ENCODE results near the gene RSPH9. TPM values are rescaled to one million over a fixed set of nuclear protein-coding genes. Genes with fewer than 3 reads are reported as not detected.

The RSPH9 gene
- polyA plus RNA-seq, 1 experiment, result 0.77 TPM

DNA sequence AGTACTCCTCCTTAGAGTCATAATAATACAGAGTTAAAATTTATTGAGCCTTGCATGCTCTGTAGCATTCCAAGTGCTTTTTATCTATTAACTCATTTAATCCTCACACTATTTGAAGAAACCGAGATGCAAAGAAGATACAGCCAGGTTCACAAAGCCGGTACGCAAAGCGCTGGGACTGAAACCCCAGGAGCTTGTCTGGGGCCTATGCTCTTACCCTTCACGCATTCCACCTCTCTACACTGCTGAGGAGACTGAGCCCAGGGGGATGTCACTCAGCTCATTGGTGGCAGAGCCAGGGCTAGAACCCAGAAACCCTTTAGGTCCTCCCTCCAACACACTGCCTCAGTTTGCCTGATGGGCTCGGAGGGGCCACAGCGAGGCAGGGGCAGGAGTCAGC lies 62.4 kb downstream of the RSPH9 start:
- DNase-seq (ENCODE audit: low read depth), result no peak
- CTCF ChIA-PET, result no interaction called here
- TF ChIP-seq, protein P1, sequence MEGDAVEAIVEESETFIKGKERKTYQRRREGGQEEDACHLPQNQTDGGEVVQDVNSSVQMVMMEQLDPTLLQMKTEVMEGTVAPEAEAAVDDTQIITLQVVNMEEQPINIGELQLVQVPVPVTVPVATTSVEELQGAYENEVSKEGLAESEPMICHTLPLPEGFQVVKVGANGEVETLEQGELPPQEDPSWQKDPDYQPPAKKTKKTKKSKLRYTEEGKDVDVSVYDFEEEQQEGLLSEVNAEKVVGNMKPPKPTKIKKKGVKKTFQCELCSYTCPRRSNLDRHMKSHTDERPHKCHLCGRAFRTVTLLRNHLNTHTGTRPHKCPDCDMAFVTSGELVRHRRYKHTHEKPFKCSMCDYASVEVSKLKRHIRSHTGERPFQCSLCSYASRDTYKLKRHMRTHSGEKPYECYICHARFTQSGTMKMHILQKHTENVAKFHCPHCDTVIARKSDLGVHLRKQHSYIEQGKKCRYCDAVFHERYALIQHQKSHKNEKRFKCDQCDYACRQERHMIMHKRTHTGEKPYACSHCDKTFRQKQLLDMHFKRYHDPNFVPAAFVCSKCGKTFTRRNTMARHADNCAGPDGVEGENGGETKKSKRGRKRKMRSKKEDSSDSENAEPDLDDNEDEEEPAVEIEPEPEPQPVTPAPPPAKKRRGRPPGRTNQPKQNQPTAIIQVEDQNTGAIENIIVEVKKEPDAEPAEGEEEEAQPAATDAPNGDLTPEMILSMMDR (IDR thresholded peaks at IDR 0.05; ENCODE audit: insufficient read depth, low read depth, low read length), result no peak
- peaks cover 1% of the 10 kb centered on the region; the same call in 1 of the 2 replicates for H3K27me3 ChIP-seq (ENCODE audit: control insufficient read depth, insufficient read depth, low read length)
- H3K4me3 ChIP-seq (ENCODE audit: low read depth, low read length), result no peak overlapping the region
- H3K36me3 ChIP-seq (ENCODE audit: control insufficient read depth, insufficient read depth, low read length), result no peaks in the 10 kb centered on the region
- POLR2A ChIA-PET, result no interaction called here

DNA sequence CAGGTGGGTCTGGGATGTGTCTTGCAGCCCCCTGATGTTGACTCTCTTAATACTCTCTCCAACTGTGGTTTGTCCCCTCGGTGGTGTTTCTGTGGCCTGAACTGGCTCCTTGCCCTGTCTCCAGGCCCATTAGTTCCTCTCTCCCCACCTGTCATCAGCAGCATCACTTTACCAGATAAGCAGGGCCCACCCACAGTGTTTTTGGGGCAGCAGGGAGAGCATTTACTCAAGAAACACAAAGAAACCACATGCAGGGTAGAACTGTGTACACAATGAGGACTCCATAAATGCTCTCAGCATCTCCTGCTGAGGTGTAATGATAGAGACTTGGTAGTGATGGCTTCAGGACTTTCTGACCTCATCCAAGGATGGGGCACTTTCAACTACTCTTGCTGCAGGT lies 62.9 kb downstream of the RSPH9 start:
- CTCF ChIA-PET, result interaction anchor here (1.2 kb wide), 1 partner anchor 18 kb away, joined by 3 read pairs; no protein-coding TSS in a partner anchor
- Histone ChIP-seq H3K36me3 (ENCODE audit: control insufficient read depth, insufficient read depth, low read length) (no peaks in the 10 kb centered on the region), H3K27me3 (ENCODE audit: control insufficient read depth, insufficient read depth, low read length) (peaks cover 1% of the 10 kb centered on the region; the same call in 1 of the 2 replicates), H3K4me3 (ENCODE audit: low read depth, low read length) (no peak overlapping the region)
- no peak for DNase-seq (ENCODE audit: low read depth)
- TF ChIP-seq, protein P1 (IDR thresholded peaks at IDR 0.05; ENCODE audit: insufficient read depth, low read depth, low read length), result no peak
- POLR2A ChIA-PET, result no interaction called here

DNA sequence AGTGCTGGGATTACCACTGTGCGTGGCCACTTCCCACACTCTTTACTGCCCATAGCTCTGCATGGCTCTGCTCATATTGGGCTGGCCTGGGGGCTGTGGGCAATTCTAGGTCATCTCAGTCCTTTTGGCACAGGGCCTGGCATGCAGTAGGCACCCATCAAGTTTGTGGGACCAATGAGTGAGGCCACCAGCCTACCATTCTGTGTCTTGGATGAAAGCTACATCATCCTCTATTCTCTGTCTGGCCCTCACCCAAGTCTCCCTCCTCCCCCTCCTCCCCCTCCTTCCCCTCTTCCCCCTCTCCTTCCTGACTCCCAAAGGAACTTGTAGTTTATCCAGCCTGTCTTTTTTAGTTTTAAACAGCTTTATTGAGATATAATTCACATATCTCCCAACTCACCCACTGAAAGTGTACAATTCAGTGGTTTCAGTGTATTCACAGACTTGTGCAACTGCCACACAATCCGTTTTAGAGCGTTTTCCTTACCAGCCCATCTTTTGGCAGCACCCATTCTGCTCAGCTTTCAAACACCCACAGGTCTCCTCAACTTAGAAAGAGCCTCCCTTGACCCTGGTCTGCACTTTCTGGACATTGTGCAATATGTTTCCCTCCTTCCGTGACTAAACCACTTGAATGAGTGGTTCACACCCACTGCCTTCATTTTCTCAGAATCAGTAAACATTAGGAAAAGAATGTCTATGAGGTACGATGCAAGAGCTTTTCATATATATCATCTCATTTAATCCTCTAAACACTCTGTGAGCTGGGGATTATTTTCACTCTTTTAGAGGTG lies 64.2 kb downstream of the RSPH9 start:
- ChIA-PET POLR2A (no interaction called here), CTCF (interaction anchor here (0.8 to 1.5 kb wide), 5 partner anchors 13 to 365 kb away, joined by 3 to 7 read pairs (median 4); no protein-coding TSS in a partner anchor)
- DNase-seq (ENCODE audit: low read depth), result peak; percentile 44
- Histone ChIP-seq H3K4me3 (ENCODE audit: low read depth, low read length) (no peak overlapping the region), H3K27me3 (ENCODE audit: control insufficient read depth, insufficient read depth, low read length) (peaks cover 2% of the 10 kb centered on the region; the same call in 1 of the 2 replicates), H3K36me3 (ENCODE audit: control insufficient read depth, insufficient read depth, low read length) (no peaks in the 10 kb centered on the region)
- TF ChIP-seq, protein P1 (IDR thresholded peaks at IDR 0.05; ENCODE audit: insufficient read depth, low read depth, low read length), result no peak

GRCh38 chr6:43709654-43710303 lies 64.9 kb downstream of the RSPH9 start:
- CTCF ChIA-PET, result interaction anchor here (0.8 to 1.5 kb wide), 4 partner anchors 12 to 365 kb away, joined by 3 to 7 read pairs (median 5); no protein-coding TSS in a partner anchor

More at GRCh38 chr6:43709654-43710303, 64.9 kb downstream of the RSPH9 start:
- TF ChIP-seq, protein P1 (IDR thresholded peaks at IDR 0.05; ENCODE audit: insufficient read depth, low read depth, low read length), result no peak
- no peak for DNase-seq (ENCODE audit: low read depth)
- Histone ChIP-seq H3K27me3 (ENCODE audit: control insufficient read depth, insufficient read depth, low read length) (peaks cover 6% of the 10 kb centered on the region; the same call in 1 of the 2 replicates), H3K36me3 (ENCODE audit: control insufficient read depth, insufficient read depth, low read length) (no peaks in the 10 kb centered on the region), H3K4me3 (ENCODE audit: low read depth, low read length) (no peak overlapping the region)
- POLR2A ChIA-PET, result no interaction called here
